Pancreas (tissue), 10 donors: ENCODE results near the gene GET4. TPM values are rescaled to one million over a fixed set of nuclear protein-coding genes. Genes with fewer than 3 reads are reported as not detected.
A peak's percentile ranks its signal among the peaks of the same experiment; 100 is the strongest.
"Not testable (repeated sequence)": the region's sequence is repeated elsewhere in the genome, so short reads cannot be mapped to it uniquely, and the experiment has no call there.

Source experiments
- ATAC-seq, 4 donors: fragments of 200-7000 bp; cut with Tn5 transposase; one replicate each; pipeline versions ENCODE4 v1.8.0 to v1.9.1; 2020; ENCODE audit warnings: mild to moderate bottlenecking in 4 of 4, moderate library complexity in 4 of 4
- DNase-seq, 6 donors: peaks; one replicate each; pipeline ENCODE4 v3.0.0-alpha.2; 2020
- FAIRE-seq: peaks from 2 replicates; lab custom pipeline; 2012; peaks lifted over from hg19 to GRCh38; lab: Jason Lieb, UNC
- H3K27ac ChIP-seq, 4 donors: fragments of 200-600 bp; sonication (generic); 1 replicate in 3 of 4; 2 replicates in 1 of 4; pipeline versions ENCODE4 v1.5.0 to v1.8.0; 2020
- H3K27me3 ChIP-seq, 4 donors: fragments of 200-600 bp; one replicate each; pipeline ENCODE4 v1.8.0; 2021
- H3K36me3 ChIP-seq, 3 donors: fragments of 200-600 bp; sonication (generic) in 1 of 3; one replicate each; pipeline versions ENCODE4 v1.5.0 to v1.8.0; 2020 to 2021
- H3K4me1 ChIP-seq, 3 donors: fragments of 200-600 bp; one replicate each; pipeline ENCODE4 v1.8.0; 2021
- H3K4me3 ChIP-seq, 4 donors: fragments of 200-600 bp; sonication (generic) in 2 of 4; one replicate each; pipeline versions ENCODE4 v1.5.0 to v1.8.0; 2020 to 2021
- H3K9me3 ChIP-seq, 4 donors: fragments of 200-600 bp; one replicate each; pipeline ENCODE4 v1.8.0; 2021
- CTCF ChIP-seq, 4 donors: fragments of 200-600 bp; sonication (generic) in 3 of 4; IDR thresholded peaks; one replicate each; pipeline versions ENCODE4 v1.5.0 to v1.8.0; 2021; ENCODE audit warnings: antibody characterized with exemption in 4 of 4
- WGBS, 2 donors: extraction: QIAGEN DNeasy Blood & Tissue Kit; methylation state at CpG; one replicate each; pipeline ENCODE4 v1.1.7; 2013; 5-methylcytosine and 5-hydroxymethylcytosine counted together
- intact Hi-C, 3 donors: fragments of 100-400 bp; cut with DNase I; formaldehyde crosslinking; loops; one replicate each; pipeline versions ENCODE4 v1.11.1 to v1.14.2; 2022
- polyA plus RNA-seq, 2 donors: library from polyadenylated mRNA; stranded (reverse); fragments of 200-250 nt; gene quantifications; one replicate each; pipeline ENCODE4 v1.2.3, GENCODE V29; 2013
- total RNA-seq, 6 donors: library from RNA; stranded (reverse); fragmentation: NEBNext Ultra II Directional in 4 of 6; extraction: Animal tissue kit (Norgen Biotek cat#: 25700) in 4 of 6; gene quantifications; one replicate each; pipeline versions ENCODE4 v1.2.1 to v1.2.4, GENCODE V29; 2021 to 2023
- donor health status: healthy with polysubstance abuse.
- donor health status: DM: no; HTN: no; CAD: no; lungs with moderate emphysema.
- donor health status: DM: no; HTN: no; CAD: no.
- donor health status: control.
- donor health status: control.
- donor health status: Bipolar disorder and iron deficiency.
- donor health status: DM: yes; HTN: yes; CAD: no.
- donor health status: DM: no; HTN: no; CAD: no.
- donor health status: DM: no; HTN: no; CAD: no.
- donor health status: DM: yes; HTN: yes; CAD: no.

GET4 gene
- total and polyA plus RNA-seq, 8 donors: 13.1 to 94.5 (median 21.4) TPM

GRCh38 chr7:871900-872537 lies 4.3 kb upstream of the GET4 start:
- Histone ChIP-seq H3K4me1 (peaks cover 13 to 27% (median 15%) of the 10 kb centered on the region in 3 donors), H3K9me3 (no peaks in the 10 kb centered on the region), H3K4me3 (no peak overlapping the region), H3K36me3 (peaks cover 0 to 35% (median 2%) of the 10 kb centered on the region in 3 donors), H3K27ac (no peak overlapping the region), H3K27me3 (no peaks in the 10 kb centered on the region)
- FAIRE-seq: no peak
- ATAC-seq: no peak
- 76 to 81% methylated on average over 14 of the region's 14 CpGs for WGBS, 2 donors
- intact Hi-C loops: no loop called here
- no peak for TF ChIP-seq CTCF (IDR thresholded peaks at IDR 0.05)
- DNase-seq: peak in 2 of 6 donors; percentile 23 to 46

GRCh38 chr7:872685-873084 lies 3.7 kb upstream of the GET4 start:
- peak in 2 of 6 donors; percentile 14 to 26 for DNase-seq
- FAIRE-seq: not testable (repeated sequence)

GRCh38 chr7:873367-874002 lies 2.9 kb upstream of the GET4 start:
- peaks cover 0 to 25% (median 2%) of the 10 kb centered on the region in 3 donors for H3K36me3 ChIP-seq
- no peaks in the 10 kb centered on the region for H3K27me3 ChIP-seq
- TF ChIP-seq CTCF (IDR thresholded peaks at IDR 0.05): peak; percentile 79 to 91 (median 90)
- H3K4me3 ChIP-seq: no peak overlapping the region
- H3K27ac ChIP-seq: peak overlapping the region; percentile 20 to 61 (median 35)
- ATAC-seq: peak; percentile 16 to 66 (median 58)
- peaks cover 13 to 27% (median 17%) of the 10 kb centered on the region in 3 donors for H3K4me1 ChIP-seq
- WGBS, 2 donors: 29 to 32% methylated on average over 18 of the region's 18 CpGs
- intact Hi-C loops: no loop called here
- FAIRE-seq: no peak
- H3K9me3 ChIP-seq: no peaks in the 10 kb centered on the region
- peak; percentile 78 to 91 (median 86) for DNase-seq

More at GRCh38 chr7:872685-873084, 3.7 kb upstream of the GET4 start:
- ATAC-seq, H3K27ac ChIP-seq, H3K27me3 ChIP-seq, H3K4me3 ChIP-seq, H3K9me3 ChIP-seq, intact Hi-C loops: not testable (repeated sequence)
- 88 to 90% methylated on average over 19 of the region's 19 CpGs for WGBS, 2 donors
- peaks cover 0 to 28% (median 2%) of the 10 kb centered on the region in 3 donors for H3K36me3 ChIP-seq
- peaks cover 13 to 27% (median 15%) of the 10 kb centered on the region in 3 donors for H3K4me1 ChIP-seq

GRCh38 chr7:874031-874749 lies 2.2 kb upstream of the GET4 start:
- H3K36me3 ChIP-seq: peaks cover 0 to 24% (median 2%) of the 10 kb centered on the region in 3 donors
- H3K4me3 ChIP-seq: no peak overlapping the region
- peaks cover 13 to 27% (median 23%) of the 10 kb centered on the region in 3 donors for H3K4me1 ChIP-seq
- TF ChIP-seq CTCF (IDR thresholded peaks at IDR 0.05): no peak
- no peaks in the 10 kb centered on the region for H3K9me3 ChIP-seq
- 48 to 52% methylated on average over 9 of the region's 9 CpGs for WGBS, 2 donors
- ATAC-seq: no peak
- H3K27me3 ChIP-seq: no peaks in the 10 kb centered on the region
- H3K27ac ChIP-seq: peak overlapping the region; percentile 20 to 61 (median 35)
- peak in 1 of 6 donors; percentile 8 for DNase-seq
- intact Hi-C loops: no loop called here
- FAIRE-seq: no peak

- H3K27ac ChIP-seq: peak overlapping the region in 2 of 4 donors; percentile 85 to 88
- DNase-seq: peak in 1 of 6 donors; percentile 21
- H3K4me3 ChIP-seq: no peak overlapping the region
- no peak for ATAC-seq
- no peak for TF ChIP-seq CTCF (IDR thresholded peaks at IDR 0.05)
- FAIRE-seq: no peak
- intact Hi-C loops: no loop called here
- H3K4me1 ChIP-seq: peaks cover 14 to 32% (median 26%) of the 10 kb centered on the region in 3 donors
- 52 to 54% methylated on average over 7 of the region's 7 CpGs for WGBS, 2 donors
- no peaks in the 10 kb centered on the region for H3K9me3 ChIP-seq
- no peaks in the 10 kb centered on the region for H3K27me3 ChIP-seq
- H3K36me3 ChIP-seq: peaks cover 0 to 15% (median 2%) of the 10 kb centered on the region in 3 donors
These were observed 1.3 kb upstream of the GET4 start for GRCh38 chr7:875051-875450.
